Uterus (tissue), 4 donors: ENCODE measurements around the gene STAM2. TPM values are rescaled to one million over a fixed set of nuclear protein-coding genes. Genes with fewer than 3 reads are reported as not detected.
"Not testable (repeated sequence)": the region's sequence is repeated elsewhere in the genome, so short reads cannot be mapped to it uniquely, and the experiment has no call there.

Source experiments
- DNase-seq, 2 donors: peaks; one replicate each; pipeline ENCODE4 v3.0.0-alpha.2; 2019 to 2020
- H3K27ac ChIP-seq, 2 donors: fragments of 200-600 bp; sonication (generic); 1 replicate in 1 of 2; 2 replicates in 1 of 2; pipeline ENCODE4 v1.5.1; 2016 to 2018
- H3K27me3 ChIP-seq, 2 donors: fragments of 200-600 bp; sonication (generic); one replicate each; pipeline ENCODE4 v1.5.1; 2018 to 2019; ENCODE audit warnings: control low read depth in 1 of 2
- H3K36me3 ChIP-seq, 2 donors: fragments of 200-600 bp; sonication (generic); one replicate each; pipeline ENCODE4 v1.5.1; 2019; ENCODE audit warnings: control low read depth in 1 of 2
- H3K4me1 ChIP-seq, 2 donors: fragments of 200-600 bp; sonication (generic); one replicate each; pipeline ENCODE4 v1.5.1; 2018 to 2019; ENCODE audit warnings: control low read depth in 1 of 2
- H3K4me3 ChIP-seq, 2 donors: fragments of 200-600 bp; sonication (generic); 1 replicate in 1 of 2; 2 replicates in 1 of 2; pipeline ENCODE4 v1.5.1; 2018 to 2019; ENCODE audit warnings: mild to moderate bottlenecking in 1 of 2
- H3K9me3 ChIP-seq, 2 donors: fragments of 200-600 bp; sonication (generic); one replicate each; pipeline ENCODE4 v1.5.1; 2019; ENCODE audit warnings: control low read depth in 1 of 2
- CTCF ChIP-seq, 4 experiments: fragments of 200-600 bp in 2 of 4; fragments of 450-650 bp in 2 of 4; sonication (generic) in 2 of 4; IDR thresholded peaks; one replicate each; pipeline ENCODE4 v1.5.1; 2016 to 2019; ENCODE audit warnings: antibody characterized with exemption in 4 of 4, mild to moderate bottlenecking in 2 of 4, moderate library complexity in 1 of 4
- POLR2A ChIP-seq, 2 donors: fragments of 450-650 bp; IDR thresholded peaks; one replicate each; pipeline ENCODE4 v1.6.1; 2016; ENCODE audit warnings: antibody characterized with exemption in 2 of 2, mild to moderate bottlenecking in 1 of 2, moderate library complexity in 1 of 2
- intact Hi-C: fragments of 100-400 bp; cut with DNase I; formaldehyde crosslinking; loops from one replicate; pipeline ENCODE4 v1.15.1; 2023; ENCODE audit warnings: low total_unique reads
- total RNA-seq, 4 donors: library from RNA; depleted of rRNA in 3 of 4; stranded (reverse); fragments of >200 nt in 3 of 4; gene quantifications; one replicate each; pipeline versions ENCODE4 v1.1.0 to v1.2.4, GENCODE V29; 2014 to 2023
- donor health status: DM: yes; HTN: yes; CAD: no.

STAM2 gene
- total RNA-seq, 4 donors from 2014 or later, result 30.0 to 83.0 (median 55.4) TPM

- intact Hi-C loops, result loop anchor here (10.0 kb wide), 1 partner anchor 539 kb away; the partner anchor contains the start of genes ARL6IP6 and PRPF40A
These were observed 651 bp upstream of the STAM2 start for GRCh38 chr2:152176113-152176714.

GRCh38 chr2:152175012-152175367 is 573 bp downstream of the STAM2 start:
- Histone ChIP-seq H3K27ac (peak overlapping the region; percentile 94 to 96), H3K27me3 (no peaks in the 10 kb centered on the region), H3K4me1 (no peaks in the 10 kb centered on the region), H3K4me3 (peak overlapping the region; percentile 73 to 80), H3K36me3 (no peaks in the 10 kb centered on the region), H3K9me3 (no peaks in the 10 kb centered on the region)
- intact Hi-C loops, result loop anchor here (10.0 kb wide), 1 partner anchor 540 kb away; the partner anchor contains the start of genes ARL6IP6 and PRPF40A
- no peak for TF ChIP-seq POLR2A (IDR thresholded peaks at IDR 0.05)
- no peak for TF ChIP-seq CTCF (IDR thresholded peaks at IDR 0.05)
- no peak for DNase-seq

More at GRCh38 chr2:152176113-152176714, 651 bp upstream of the STAM2 start:
- TF ChIP-seq POLR2A (IDR thresholded peaks at IDR 0.05), result no peak
- TF ChIP-seq CTCF (IDR thresholded peaks at IDR 0.05), result no peak
- Histone ChIP-seq H3K4me3 (peak overlapping the region; percentile 73 to 80), H3K4me1 (no peaks in the 10 kb centered on the region), H3K27me3 (no peaks in the 10 kb centered on the region), H3K27ac (peak overlapping the region; percentile 94 to 96), H3K9me3 (no peaks in the 10 kb centered on the region), H3K36me3 (no peaks in the 10 kb centered on the region)
- no peak for DNase-seq

- Histone ChIP-seq H3K9me3 (no peaks in the 10 kb centered on the region), H3K27ac (peak overlapping the region; percentile 94 to 96), H3K36me3 (no peaks in the 10 kb centered on the region), H3K4me3 (peak overlapping the region; percentile 73 to 80), H3K27me3 (no peaks in the 10 kb centered on the region), H3K4me1 (no peaks in the 10 kb centered on the region)
- TF ChIP-seq CTCF (IDR thresholded peaks at IDR 0.05) (no peak), POLR2A (IDR thresholded peaks at IDR 0.05) (no peak)
- no peak for DNase-seq
- intact Hi-C loops, result loop anchor here (10.0 kb wide), 1 partner anchor 540 kb away; the partner anchor contains the start of genes ARL6IP6 and PRPF40A
These were observed 989 bp downstream of the STAM2 start for GRCh38 chr2:152174574-152174973.

GRCh38 chr2:152173831-152174230 is 1.7 kb downstream of the STAM2 start:
- no peaks in the 10 kb centered on the region for H3K4me1 ChIP-seq
- H3K27ac ChIP-seq, result no peak overlapping the region
- no peak overlapping the region for H3K4me3 ChIP-seq
- intact Hi-C loops, result loop anchor here (10.0 kb wide), 1 partner anchor 541 kb away; the partner anchor contains the start of genes ARL6IP6 and PRPF40A
- no peak for DNase-seq
- no peak for TF ChIP-seq CTCF (IDR thresholded peaks at IDR 0.05)
- TF ChIP-seq POLR2A (IDR thresholded peaks at IDR 0.05), result no peak
- no peaks in the 10 kb centered on the region for H3K9me3 ChIP-seq
- H3K36me3 ChIP-seq, result no peaks in the 10 kb centered on the region
- H3K27me3 ChIP-seq, result no peaks in the 10 kb centered on the region

GRCh38 chr2:152172201-152172785 is 3.3 kb downstream of the STAM2 start:
- H3K4me3 ChIP-seq, H3K9me3 ChIP-seq, H3K27me3 ChIP-seq, H3K36me3 ChIP-seq, H3K4me1 ChIP-seq, DNase-seq: not testable (repeated sequence)
- peak overlapping the region in 1 of 2 donors; percentile 8 for H3K27ac ChIP-seq
- intact Hi-C loops, result loop anchor here (10.0 kb wide), 1 partner anchor 543 kb away; the partner anchor contains the start of genes ARL6IP6 and PRPF40A
